ENCODE measurements around the gene MLPH.

Gene MLPH

GRCh38 chr2:237590272-237591140 lies 103.5 kb downstream of the MLPH start, which contains the start of gene RAB17:
Gene RAB17, minus strand, starts transcription at chr2:237590734. Its CDS starts 4,580 bp downstream, at chr2:237586154.
- H3K9ac ChIP-seq (ENCODE audit: low read depth, low read length, poor library complexity), result no peak within 1 kb of the TSS
- H3K23ac ChIP-seq (ENCODE audit: low read depth, low read length, poor library complexity), result no peak within 1 kb of the TSS
- no peak within 1 kb of the TSS for H2AK5ac ChIP-seq (ENCODE audit: low read depth, low read length)
- H3K4me1 ChIP-seq (ENCODE audit: control insufficient read depth in 2 of 2, insufficient read depth in 1 of 2, low read depth in 1 of 2, low read length in 2 of 2), result peaks cover 5 to 18% of the 10 kb centered on the region in 2 donors
- peaks cover 0 to 11% (median 9%) of the 10 kb centered on the region in 3 experiments for H3K27me3 ChIP-seq (ENCODE audit: control insufficient read depth in 3 of 3, insufficient read depth in 3 of 3, low read depth in 1 of 3, low read length in 3 of 3)
- no peak within 1 kb of the TSS for H3K4ac ChIP-seq (ENCODE audit: low read length)
- H2BK120ac ChIP-seq (ENCODE audit: low read depth, low read length), result no peak within 1 kb of the TSS
- H3K4me2 ChIP-seq (ENCODE audit: insufficient read depth, low read length, poor library complexity, severe bottlenecking), result no peak within 1 kb of the TSS
- no peaks in the 10 kb centered on the region for H3K36me3 ChIP-seq (replicated peaks in 1 of 2; ENCODE audit: control insufficient read depth in 2 of 2, insufficient read depth in 2 of 2, low read length in 2 of 2)
- DNase-seq (ENCODE audit: low spot score), result no peak
- no peak within 1 kb of the TSS for H3K18ac ChIP-seq (ENCODE audit: low read length)
- H3K27ac ChIP-seq (replicated peaks; ENCODE audit: low read length), result no peak within 1 kb of the TSS
- H2BK5ac ChIP-seq (ENCODE audit: low read length), result no peak within 1 kb of the TSS
- H4K8ac ChIP-seq (ENCODE audit: low read depth, low read length), result no peak within 1 kb of the TSS
- no peak within 1 kb of the TSS for H4K91ac ChIP-seq (ENCODE audit: low read depth, low read length, poor library complexity)
- H2AFZ ChIP-seq (ENCODE audit: low read length), result no peak within 1 kb of the TSS
- H3K79me1 ChIP-seq (ENCODE audit: low read depth, low read length), result peaks cover 2% of the 10 kb centered on the region
- no peak within 1 kb of the TSS for H2BK12ac ChIP-seq (ENCODE audit: low read length)
- H3K14ac ChIP-seq (ENCODE audit: low read length), result no peak within 1 kb of the TSS
- no CpG with 5 or more reads among the region's 16 CpGs for WGBS, 2 donors (ENCODE audit: extremely low coverage in 2 of 2, insufficient read length in 2 of 2, insufficient replicate concordance in 1 of 2)
- peaks cover 0 to 3% of the 10 kb centered on the region in 2 donors for H3K9me3 ChIP-seq (replicated peaks in 1 of 2; ENCODE audit: control insufficient read depth in 2 of 2, insufficient read depth in 1 of 2, low read depth in 1 of 2, low read length in 2 of 2)
- no peak within 1 kb of the TSS for H3K4me3 ChIP-seq (ENCODE audit: low read length in 2 of 2)
- H2BK15ac ChIP-seq (ENCODE audit: low read length), result no peak within 1 kb of the TSS

GRCh38 chr2:237591141-237591881 lies 104.3 kb downstream of the MLPH start:
- Histone ChIP-seq H3K27me3 (ENCODE audit: control insufficient read depth in 3 of 3, insufficient read depth in 3 of 3, low read depth in 1 of 3, low read length in 3 of 3) (peaks cover 0 to 11% (median 9%) of the 10 kb centered on the region in 3 experiments), H3K23ac (ENCODE audit: low read depth, low read length, poor library complexity) (no peak overlapping the region), H3K18ac (ENCODE audit: low read length) (no peak overlapping the region), H2BK12ac (ENCODE audit: low read length) (no peak overlapping the region), H2AK5ac (ENCODE audit: low read depth, low read length) (no peak overlapping the region), H3K4me2 (ENCODE audit: insufficient read depth, low read length, poor library complexity, severe bottlenecking) (no peak overlapping the region), H2BK5ac (ENCODE audit: low read length) (no peak overlapping the region), H4K8ac (ENCODE audit: low read depth, low read length) (no peak overlapping the region), H3K4me3 (ENCODE audit: low read length in 2 of 2) (no peak overlapping the region), H3K9me3 (replicated peaks in 1 of 2; ENCODE audit: control insufficient read depth in 2 of 2, insufficient read depth in 1 of 2, low read depth in 1 of 2, low read length in 2 of 2) (peaks cover 0 to 3% of the 10 kb centered on the region in 2 donors), H3K4me1 (ENCODE audit: control insufficient read depth in 2 of 2, insufficient read depth in 1 of 2, low read depth in 1 of 2, low read length in 2 of 2) (peaks cover 5 to 18% of the 10 kb centered on the region in 2 donors), H3K14ac (ENCODE audit: low read length) (no peak overlapping the region), H3K36me3 (replicated peaks in 1 of 2; ENCODE audit: control insufficient read depth in 2 of 2, insufficient read depth in 2 of 2, low read length in 2 of 2) (no peaks in the 10 kb centered on the region), H2BK15ac (ENCODE audit: low read length) (no peak overlapping the region), H3K79me1 (ENCODE audit: low read depth, low read length) (no peaks in the 10 kb centered on the region), H2BK120ac (ENCODE audit: low read depth, low read length) (no peak overlapping the region), H3K4ac (ENCODE audit: low read length) (no peak overlapping the region), H2AFZ (ENCODE audit: low read length) (no peak overlapping the region), H3K9ac (ENCODE audit: low read depth, low read length, poor library complexity) (no peak overlapping the region), H4K91ac (ENCODE audit: low read depth, low read length, poor library complexity) (no peak overlapping the region), H3K27ac (replicated peaks; ENCODE audit: low read length) (no peak overlapping the region)
- no CpG with 5 or more reads among the region's 19 CpGs for whole genome bisulfite sequencing, 2 donors (ENCODE audit: extremely low coverage in 2 of 2, insufficient read length in 2 of 2, insufficient replicate concordance in 1 of 2)
- no peak for DNase-seq (ENCODE audit: low spot score)

GRCh38 chr2:237592425-237592980 lies 105.5 kb downstream of the MLPH start:
- no peak overlapping the region for H2BK120ac ChIP-seq (ENCODE audit: low read depth, low read length)
- no peak overlapping the region for H3K4me3 ChIP-seq (ENCODE audit: low read length in 2 of 2)
- H2AFZ ChIP-seq (ENCODE audit: low read length), result no peak overlapping the region
- peak overlapping the region; percentile 54 for H2BK15ac ChIP-seq (ENCODE audit: low read length)
- no peak overlapping the region for H2BK5ac ChIP-seq (ENCODE audit: low read length)
- DNase-seq (ENCODE audit: low spot score), result no peak
- H3K18ac ChIP-seq (ENCODE audit: low read length), result peak overlapping the region; percentile 61
- no peaks in the 10 kb centered on the region for H3K36me3 ChIP-seq (replicated peaks in 1 of 2; ENCODE audit: control insufficient read depth in 2 of 2, insufficient read depth in 2 of 2, low read length in 2 of 2)
- no peak overlapping the region for H4K8ac ChIP-seq (ENCODE audit: low read depth, low read length)
- H3K4ac ChIP-seq (ENCODE audit: low read length), result peak overlapping the region; percentile 32
- H3K14ac ChIP-seq (ENCODE audit: low read length), result peak overlapping the region; percentile 78
- H3K27ac ChIP-seq (replicated peaks; ENCODE audit: low read length), result no peak overlapping the region
- H3K23ac ChIP-seq (ENCODE audit: low read depth, low read length, poor library complexity), result no peak overlapping the region
- peak overlapping the region; percentile 1 for H2BK12ac ChIP-seq (ENCODE audit: low read length)
- H3K9ac ChIP-seq (ENCODE audit: low read depth, low read length, poor library complexity), result no peak overlapping the region
- no peak overlapping the region for H4K91ac ChIP-seq (ENCODE audit: low read depth, low read length, poor library complexity)
- no peak overlapping the region for H3K4me2 ChIP-seq (ENCODE audit: insufficient read depth, low read length, poor library complexity, severe bottlenecking)
- peaks cover 0 to 3% of the 10 kb centered on the region in 2 donors for H3K9me3 ChIP-seq (replicated peaks in 1 of 2; ENCODE audit: control insufficient read depth in 2 of 2, insufficient read depth in 1 of 2, low read depth in 1 of 2, low read length in 2 of 2)
- peak overlapping the region; percentile 40 for H2AK5ac ChIP-seq (ENCODE audit: low read depth, low read length)
- no CpG with 5 or more reads among the region's 18 CpGs for WGBS, 2 donors (ENCODE audit: extremely low coverage in 2 of 2, insufficient read length in 2 of 2, insufficient replicate concordance in 1 of 2)
- peaks cover 0 to 11% (median 9%) of the 10 kb centered on the region in 3 experiments for H3K27me3 ChIP-seq (ENCODE audit: control insufficient read depth in 3 of 3, insufficient read depth in 3 of 3, low read depth in 1 of 3, low read length in 3 of 3)
- peaks cover 5 to 18% of the 10 kb centered on the region in 2 donors for H3K4me1 ChIP-seq (ENCODE audit: control insufficient read depth in 2 of 2, insufficient read depth in 1 of 2, low read depth in 1 of 2, low read length in 2 of 2)
- no peaks in the 10 kb centered on the region for H3K79me1 ChIP-seq (ENCODE audit: low read depth, low read length)
